ENCODE data around the gene ZG16.
"Not testable (repeated sequence)": the region's sequence is repeated elsewhere in the genome, so short reads cannot be mapped to it uniquely, and the experiment has no call there.

ZG16 gene, protein sequence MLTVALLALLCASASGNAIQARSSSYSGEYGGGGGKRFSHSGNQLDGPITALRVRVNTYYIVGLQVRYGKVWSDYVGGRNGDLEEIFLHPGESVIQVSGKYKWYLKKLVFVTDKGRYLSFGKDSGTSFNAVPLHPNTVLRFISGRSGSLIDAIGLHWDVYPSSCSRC

DNA sequence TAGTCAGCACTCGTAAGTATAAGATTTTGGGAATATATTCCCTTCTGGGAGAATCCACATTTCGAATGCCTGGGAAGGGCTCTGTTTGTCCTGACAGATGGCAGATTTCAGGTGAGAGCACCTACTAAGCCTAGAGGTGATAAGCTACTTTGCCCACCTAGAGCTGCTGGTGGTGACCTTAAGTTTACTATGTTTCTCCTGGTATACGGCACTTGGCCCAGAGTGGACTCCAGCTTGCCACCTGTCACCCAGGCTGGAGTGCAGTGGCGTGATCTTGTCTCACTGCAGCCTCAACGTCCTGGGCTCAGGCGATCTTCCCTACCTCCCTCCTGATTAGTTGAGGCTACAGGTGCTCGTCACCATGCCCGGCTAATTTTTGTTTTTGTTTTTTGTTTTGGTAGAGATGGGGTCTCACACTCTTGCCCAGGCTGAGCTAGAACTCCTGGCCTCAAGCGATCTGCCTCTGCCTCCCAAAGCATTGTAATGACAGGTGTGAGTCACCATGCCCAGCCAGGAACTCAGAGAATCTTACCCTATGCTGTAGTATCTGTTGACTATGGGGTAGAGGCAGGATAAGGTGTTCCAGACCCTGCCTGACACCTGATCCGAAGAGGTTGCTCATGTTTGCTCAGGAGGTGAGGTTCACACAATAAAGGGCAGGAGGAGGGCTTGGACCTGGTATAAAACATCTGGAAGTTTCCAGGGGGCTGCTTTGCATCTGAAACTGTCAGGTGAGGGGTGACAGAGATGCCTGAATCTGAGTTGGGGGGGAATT is at the start of gene ZG16:
Gene ZG16, plus strand, starts transcription at position 681 of the 775 bp plus-strand sequence. CDS start 1,011 bp downstream, outside the sequence.
- no peak for DNase-seq

DNA sequence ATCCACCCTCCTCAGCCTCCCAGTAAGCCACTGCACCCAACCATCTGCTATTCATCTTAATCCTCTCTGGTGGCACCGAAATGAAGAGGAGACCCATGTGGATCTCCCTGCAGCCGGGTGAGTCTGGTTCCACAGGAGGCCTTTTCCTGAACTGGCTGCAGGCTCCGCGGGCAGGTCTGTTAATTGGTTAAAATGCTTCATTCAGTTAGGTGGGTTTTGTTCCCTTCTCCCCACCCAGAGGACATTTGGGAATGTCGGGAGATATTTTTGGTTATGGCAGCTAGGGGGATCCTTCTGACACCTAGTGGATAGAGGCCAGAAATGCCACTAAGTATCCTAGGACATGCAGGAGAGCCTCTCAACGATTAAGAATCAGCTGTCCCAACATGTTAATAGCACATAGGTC is 48.9 kb upstream of the ZG16 start:
- peak in 3 of 51 donors; percentile 12 to 43 (median 12) for DNase-seq

DNA sequence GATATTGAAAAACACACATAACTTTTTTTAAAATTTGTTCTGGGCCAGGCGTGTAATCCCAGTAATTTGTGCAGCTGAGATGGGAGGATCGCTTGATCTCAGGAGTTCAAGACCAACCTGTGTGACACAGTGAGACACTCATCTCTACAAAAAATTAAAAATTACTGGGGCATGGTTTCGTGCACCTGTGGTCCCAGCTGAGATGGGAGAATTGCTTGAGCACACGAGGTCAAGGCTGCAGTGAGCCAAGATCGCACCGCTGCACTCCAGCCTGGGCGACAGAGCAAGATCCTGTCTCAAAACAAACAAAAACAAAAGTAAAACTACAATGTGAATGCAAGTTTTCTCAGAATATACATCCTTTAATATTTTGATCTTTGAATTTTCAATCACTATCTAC is 47.4 kb upstream of the ZG16 start:
- DNase-seq, result no peak

DNA sequence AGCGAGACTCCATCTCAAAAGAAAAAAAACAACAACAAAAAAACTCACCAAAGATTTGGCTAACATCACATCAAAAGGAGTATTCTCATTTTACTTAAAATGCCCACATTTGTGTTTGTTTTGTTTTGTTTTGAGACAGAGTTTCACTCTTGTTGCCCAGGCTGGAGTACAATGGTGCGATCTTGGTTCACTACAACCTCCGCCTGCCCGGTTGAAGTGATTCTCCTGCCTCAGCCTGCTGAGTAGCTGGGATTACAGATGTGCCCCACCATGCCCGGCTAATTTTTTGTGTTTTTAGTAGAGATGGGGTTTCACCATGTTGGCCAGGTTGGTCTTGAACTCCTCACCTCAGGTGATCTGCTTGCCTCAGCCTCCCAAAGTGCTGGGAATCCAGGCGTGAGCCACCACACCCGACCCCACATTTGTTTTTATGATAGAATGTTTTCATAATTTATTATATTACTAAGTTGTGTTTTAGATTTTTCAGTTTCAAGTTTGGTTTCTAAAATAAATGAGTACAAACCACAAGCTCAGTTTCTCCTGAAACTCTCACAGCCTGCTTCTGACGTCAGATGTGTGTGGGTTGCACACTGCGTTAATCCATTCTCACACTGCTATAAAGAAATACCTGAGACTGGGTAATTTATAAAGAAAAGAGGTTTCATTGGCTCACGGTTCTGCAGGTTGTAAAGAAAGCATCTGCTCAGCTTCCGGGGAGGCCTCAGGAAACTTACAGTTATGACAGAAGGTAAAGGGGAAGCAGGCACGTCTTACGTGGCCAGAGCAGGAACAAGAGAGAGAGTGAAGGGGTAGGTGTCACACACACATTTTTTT is 46.1 kb upstream of the ZG16 start:
- DNase-seq, result not testable (repeated sequence)

DNA sequence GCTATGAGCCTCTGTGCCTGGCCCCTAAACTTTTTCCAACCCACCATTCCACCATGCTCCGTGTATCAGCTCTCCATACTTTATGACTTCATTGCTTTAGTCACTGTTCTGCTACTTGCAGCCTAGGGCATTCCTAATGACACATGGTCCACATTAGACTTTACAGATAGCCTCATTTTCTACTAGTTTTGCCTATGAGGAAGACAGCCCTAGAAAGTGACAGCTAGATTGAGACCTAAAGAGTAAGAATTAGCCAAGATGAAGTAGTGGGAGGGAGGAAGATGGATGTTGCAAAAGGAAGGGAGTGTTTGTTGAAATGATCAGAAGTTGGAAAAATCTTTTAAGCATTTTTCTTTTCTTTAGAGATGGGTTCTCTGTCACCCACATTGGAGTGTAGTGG is 43.3 kb upstream of the ZG16 start:
- no peak for DNase-seq

DNA sequence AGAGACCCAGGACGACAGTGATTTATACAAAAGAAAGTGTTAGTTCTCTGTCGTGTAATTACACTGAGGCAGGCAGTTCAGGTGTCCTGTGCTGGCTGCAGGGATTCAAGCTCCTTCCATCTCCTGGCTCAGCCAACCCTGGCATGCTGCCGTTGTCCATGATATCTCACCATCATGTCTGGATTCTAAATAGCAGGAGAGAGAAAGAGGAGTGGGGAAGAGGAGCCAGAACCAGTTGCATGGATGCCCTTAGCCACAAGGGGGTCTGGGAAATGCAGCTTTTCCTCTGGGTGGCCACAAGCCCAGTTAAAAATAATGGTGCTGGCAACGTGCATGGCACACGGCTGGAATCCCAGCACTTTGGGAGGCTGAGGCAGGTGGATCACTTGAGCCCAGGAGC is 41.9 kb upstream of the ZG16 start:
- DNase-seq, result no peak

DNA sequence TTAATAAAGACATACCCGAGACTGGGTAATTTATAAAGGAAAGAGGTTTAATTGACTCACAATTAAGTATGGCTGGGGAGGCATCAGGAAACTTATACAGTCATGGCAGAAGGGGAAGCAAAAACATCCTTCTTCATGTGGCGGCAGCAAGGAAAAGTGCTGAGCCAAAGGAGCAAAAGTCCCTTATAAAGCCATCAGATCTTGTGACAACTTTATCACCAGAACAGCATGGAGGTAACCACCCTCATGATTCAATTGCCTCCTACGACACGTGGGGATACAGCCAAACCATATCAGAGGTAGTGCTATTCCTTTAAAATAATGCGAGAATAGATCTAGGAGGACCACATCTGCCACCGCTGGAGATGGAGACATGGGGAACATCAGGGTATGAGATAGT is 41.3 kb upstream of the ZG16 start:
- DNase-seq, result no peak

DNA sequence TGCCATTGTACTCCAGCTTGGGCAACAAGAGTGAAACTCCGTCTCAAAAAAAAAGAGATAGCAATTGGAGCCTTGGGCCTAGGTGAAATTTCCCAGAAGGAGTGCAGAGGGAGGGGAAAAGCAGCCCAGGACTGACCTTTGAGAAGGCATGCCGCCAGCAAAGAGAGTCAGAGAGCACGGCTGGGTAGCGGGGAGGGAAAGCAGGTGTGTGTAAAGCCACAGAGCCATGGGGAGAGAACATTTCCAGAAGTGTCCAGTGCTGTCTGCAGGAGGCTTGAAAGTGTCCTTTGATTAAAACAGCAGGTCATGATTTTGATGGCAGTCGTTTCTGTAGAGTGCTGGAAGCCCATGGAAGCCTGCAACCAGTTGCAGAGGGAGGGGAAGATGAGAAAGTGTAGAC is 40.3 kb upstream of the ZG16 start:
- DNase-seq, result no peak

DNA sequence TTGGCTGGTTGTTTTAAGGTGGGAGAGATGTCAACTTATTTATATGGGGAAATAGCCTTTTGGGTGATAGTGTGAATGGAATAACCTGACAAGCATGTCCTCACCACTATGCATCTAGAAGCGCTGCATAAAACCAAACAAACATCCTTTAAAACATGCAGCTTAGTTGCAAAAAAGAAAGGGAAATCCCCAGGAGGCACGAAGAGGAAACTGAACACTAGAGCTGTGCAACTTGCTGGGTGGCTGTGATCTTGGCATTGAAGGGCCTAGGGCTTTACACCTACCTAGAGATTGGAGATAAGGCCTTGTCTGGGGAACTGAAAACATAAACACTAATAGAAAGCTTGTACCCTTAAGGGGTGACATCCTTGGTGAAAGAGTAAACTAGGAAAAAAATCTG is 39.5 kb upstream of the ZG16 start:
- no peak for DNase-seq

DNA sequence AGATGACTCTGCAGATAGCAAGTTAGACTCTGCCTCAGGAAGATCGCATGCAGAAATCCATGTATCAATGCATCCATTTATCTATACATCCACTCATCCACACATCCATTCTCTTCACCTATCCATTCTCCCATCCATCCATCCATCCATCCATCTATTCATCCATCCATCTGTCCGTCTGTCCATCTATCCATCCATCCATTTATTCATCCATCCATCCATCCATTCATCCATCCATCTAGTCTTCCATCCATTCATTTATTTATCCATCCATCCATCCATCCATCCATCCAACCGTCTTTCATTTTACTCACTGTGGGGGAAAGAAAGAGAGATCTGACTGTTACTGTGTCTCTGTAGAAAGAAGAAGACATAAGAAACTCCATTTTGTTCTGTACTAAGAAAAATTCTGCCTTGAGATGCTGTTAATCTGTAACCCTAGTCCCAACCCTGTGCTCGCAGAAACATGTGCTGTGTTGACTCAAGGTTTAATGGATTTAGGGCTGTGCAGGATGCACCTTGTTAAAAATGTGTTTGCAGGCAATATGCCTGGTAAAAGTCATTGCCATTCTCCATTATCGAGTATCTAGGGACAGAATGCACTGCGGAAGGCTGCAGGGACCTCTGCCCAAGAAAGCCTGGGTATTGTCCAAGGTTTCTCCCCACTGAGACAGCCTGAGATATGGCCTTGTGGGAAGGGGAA is 38.0 kb upstream of the ZG16 start:
- DNase-seq, result not testable (repeated sequence)

DNA sequence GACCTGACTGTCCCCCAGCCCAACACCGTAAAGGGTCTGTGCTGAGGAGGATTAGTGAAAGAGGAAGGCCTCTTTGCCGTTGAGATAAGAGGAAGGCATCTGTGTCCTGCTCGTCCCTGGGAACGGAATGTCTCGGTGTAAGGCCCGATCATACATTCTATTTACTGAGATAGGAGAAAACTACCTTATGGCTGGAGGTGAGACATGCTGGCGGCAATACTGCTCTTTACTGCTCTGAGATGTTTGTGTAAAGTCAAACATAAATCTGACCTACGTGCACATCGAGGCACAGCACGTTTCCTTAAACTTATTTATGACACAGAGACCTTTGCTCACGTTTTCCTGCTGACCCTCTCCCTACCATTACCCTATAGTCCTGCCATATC is 37.4 kb upstream of the ZG16 start:
- not testable (repeated sequence) for DNase-seq

DNA sequence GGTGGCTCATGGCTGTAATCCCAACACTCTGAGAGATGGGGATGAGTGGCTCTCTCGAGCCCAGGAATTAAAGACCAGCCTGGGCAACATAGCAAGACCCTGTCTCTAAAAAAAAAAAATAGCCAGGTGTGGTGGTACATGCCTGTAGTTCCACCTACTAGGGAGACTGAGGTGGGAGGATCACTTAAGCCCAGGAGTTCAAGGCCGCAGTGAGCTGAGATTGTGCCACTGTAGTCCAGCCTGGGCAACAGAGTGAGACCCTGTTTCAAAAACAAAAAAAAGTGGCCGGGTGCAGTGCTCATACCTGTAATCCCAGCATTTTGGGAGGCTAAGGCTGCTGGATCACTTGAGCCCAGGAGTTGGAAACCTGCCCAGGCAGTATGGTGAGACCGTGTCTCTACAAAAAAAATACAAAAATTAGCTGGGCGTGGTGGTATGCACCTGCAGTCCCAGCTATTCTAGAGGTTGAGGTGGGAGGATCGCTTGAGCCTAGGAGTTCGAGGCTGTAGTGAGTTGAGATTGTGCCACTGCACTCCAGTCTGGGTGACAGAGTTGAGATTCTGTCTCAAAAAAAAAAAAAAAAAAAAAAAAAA is 35.3 kb upstream of the ZG16 start:
- DNase-seq, result no peak

DNA sequence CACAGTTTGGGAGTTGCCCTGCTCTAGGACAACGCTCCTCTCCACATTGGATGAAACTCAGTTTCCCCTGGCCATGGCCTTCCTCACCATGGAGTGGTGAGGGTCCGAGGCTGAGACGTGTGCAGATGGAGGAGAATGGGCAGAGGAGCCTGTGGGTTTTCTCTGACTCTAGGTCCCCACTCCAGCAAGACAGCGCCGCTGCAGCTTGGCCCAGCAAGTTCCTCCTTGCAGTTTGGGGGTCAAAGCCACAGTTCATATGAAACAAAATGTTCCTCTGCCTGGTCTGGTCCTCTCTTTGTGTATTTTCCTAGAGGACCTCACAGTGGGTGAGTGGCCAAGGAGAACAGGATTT is 34.6 kb upstream of the ZG16 start:
- no peak for DNase-seq

DNA sequence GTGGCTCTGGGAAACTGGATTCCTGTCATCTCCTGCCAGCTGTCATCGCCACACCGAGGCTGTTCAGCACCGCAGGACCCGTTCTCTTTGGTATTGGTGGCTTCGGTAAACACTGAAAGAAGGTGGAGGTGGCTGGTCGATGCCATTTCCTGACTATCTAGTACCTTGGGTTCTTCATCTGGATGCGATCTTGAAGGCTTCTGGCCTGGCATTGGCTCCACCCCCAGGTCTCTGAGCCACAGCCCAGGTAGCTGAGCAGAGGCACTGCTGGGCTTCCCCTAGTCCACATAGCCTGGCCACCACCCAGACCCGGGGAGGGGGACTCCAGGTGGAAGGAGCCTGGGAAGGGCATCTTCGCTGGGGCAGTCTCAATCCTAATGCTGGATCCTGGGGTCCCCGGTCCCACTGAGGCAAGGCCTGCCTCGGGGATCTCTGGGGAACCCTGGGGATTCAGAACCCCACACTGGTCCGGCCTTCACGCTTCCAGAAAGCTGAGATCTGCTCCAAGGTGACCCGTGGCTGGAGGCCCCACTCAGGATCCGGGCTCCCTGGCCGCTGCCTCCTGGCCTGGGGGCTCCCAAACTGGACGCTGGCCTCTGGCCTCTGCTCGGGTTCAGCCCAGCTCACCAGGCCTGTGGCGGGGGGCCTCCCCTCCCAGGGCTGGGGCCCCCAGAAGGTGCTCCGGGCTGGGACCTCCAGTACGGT is 34.1 kb upstream of the ZG16 start:
- DNase-seq, result no peak

DNA sequence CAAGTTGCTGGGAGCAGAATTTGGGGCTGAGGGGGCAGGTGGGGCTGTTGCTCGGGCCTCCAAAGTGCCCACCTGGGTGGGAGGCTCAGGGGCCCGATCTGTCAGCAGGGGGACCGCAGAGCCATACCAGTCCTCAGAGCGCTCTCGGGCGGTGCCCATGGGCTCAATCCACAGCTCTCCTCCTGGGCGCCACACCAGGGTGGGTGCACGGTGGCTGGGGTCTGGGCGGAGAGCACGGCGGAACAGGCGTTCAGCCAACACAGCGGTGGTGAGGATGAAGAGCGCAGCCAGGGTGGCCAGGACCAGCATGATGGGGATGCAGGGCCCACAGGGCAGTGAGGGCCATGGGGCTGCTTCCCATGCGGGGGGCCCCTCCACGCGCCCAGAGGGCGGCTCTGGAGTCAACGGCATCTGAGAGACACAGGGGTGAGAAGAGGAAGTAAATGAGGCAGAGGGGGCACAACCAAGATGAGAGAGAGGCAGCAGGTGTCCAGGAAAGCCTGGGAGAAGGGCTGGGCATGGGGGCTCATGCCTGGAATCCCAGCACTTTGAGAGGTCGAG is 33.4 kb upstream of the ZG16 start:
- DNase-seq, result no peak

DNA sequence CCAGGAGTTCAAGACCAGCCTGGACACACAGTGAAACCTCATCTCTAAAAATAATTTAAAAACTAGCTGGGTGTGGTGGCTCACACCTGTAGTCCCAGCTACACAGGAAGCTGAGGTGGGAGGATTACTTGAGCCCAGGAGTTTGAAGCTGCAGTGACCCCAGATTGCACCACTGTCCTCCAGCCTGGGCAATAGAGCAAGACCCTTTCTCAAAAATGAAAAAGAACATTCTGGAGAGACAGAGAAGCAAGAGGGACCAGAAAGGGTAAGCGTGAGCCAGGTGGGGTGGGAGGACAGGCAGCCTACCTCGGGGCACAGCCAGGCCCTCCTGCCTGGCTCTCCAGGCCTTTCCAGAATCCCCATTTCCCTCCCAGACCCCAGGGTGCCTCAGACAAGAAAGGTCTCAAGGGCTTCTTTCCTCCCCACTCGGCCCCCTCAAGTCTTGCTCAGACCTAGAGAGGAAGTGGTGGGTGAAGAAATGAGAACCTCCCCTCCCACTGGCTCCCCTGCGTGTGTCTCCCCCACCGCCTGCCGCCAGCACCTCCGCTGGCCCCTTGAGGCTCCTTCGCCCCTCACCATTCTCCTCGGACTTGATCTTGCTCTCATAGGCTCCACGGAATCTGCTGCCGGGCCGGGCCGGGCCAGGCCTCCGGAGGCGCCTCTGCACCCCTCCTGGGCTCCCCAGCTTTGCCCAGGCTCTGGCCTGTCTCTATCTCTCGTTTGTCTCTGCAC is 32.8 kb upstream of the ZG16 start:
- DNase-seq, result no peak

DNA sequence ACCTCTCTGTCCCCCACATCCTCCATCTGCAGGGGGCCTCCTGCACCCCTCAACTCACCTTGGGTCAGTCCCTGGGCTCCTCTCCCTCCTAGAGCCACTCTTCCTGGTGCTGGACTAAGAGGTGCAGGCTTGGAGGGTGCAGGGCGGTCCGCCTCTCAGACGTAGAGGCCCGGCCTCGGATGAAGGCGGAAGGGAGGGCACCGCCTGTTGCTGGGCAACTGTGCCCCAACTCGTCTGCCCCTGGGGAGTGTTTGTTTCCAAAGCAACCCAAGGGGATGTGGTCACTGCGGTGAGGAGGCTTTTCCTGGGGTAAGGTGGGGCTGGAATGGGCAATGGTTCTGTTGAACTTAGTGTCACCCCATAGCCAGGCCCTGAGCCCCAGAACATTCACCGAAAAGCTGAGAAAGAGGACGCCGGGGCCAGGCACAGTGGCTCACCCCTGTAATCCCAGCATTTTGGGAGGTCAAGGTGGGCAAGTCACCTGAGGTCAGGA is 32.2 kb upstream of the ZG16 start, which contains the start of gene C16orf54:
Gene C16orf54, minus strand, starts transcription at position 138 of the 493 bp plus-strand sequence. CDS start 1,039 bp downstream, outside the sequence.
- peak in 32 of 51 donors; percentile 1 to 48 (median 19) for DNase-seq

DNA sequence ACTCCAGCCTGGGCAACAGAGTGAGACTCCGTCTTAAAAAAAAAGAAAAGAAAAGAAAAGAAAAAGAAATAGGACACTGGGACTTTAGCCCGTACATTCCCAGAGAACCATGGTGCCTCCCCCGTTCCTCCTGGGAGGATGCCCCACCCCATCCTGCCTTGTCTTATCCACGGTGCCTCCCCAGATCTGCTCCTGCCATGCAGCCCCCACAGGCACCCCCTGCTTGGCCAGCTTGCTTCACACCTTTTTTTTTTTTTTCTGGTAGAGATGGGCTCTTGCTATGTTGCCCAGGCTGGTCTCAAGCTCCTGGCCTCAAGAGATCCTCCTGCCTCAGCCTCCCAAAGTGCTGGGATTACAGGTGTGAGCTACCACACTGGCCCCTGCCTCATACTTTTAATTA is 31.5 kb upstream of the ZG16 start:
- DNase-seq, result not testable (repeated sequence)
